ENCODE results near the gene IL16. TPM values are rescaled to one million over a fixed set of nuclear protein-coding genes. Genes with fewer than 3 reads are reported as not detected.

The IL16 gene
- total RNA-seq, 1 experiment from 2014 or later: not detected

GRCh38 chr15:81163961-81164800 is 32.5 kb upstream of the IL16 start:
- Histone ChIP-seq H3K27me3 (replicated peaks) (no peaks in the 10 kb centered on the region), H3K4me1 (replicated peaks) (no peaks in the 10 kb centered on the region), H3K9me3 (replicated peaks) (no peaks in the 10 kb centered on the region), H3K4me3 (no peak overlapping the region), H3K36me3 (no peaks in the 10 kb centered on the region), H3K27ac (no peak overlapping the region)
- peak in 1 of 2 experiments; percentile 5 for DNase-seq (ENCODE audit: low read depth in 1 of 2, low spot score in 2 of 2)

GRCh38 chr15:81165535-81165934 is 31.1 kb upstream of the IL16 start:
- H3K4me3 ChIP-seq: no peak overlapping the region
- no peaks in the 10 kb centered on the region for H3K27me3 ChIP-seq (replicated peaks)
- no peaks in the 10 kb centered on the region for H3K4me1 ChIP-seq (replicated peaks)
- H3K27ac ChIP-seq: no peak overlapping the region
- DNase-seq (ENCODE audit: low read depth in 1 of 2, low spot score in 2 of 2): no peak
- H3K9me3 ChIP-seq (replicated peaks): no peaks in the 10 kb centered on the region
- no peaks in the 10 kb centered on the region for H3K36me3 ChIP-seq

GRCh38 chr15:81166636-81167305 is 29.9 kb upstream of the IL16 start:
- Histone ChIP-seq H3K27me3 (replicated peaks) (no peaks in the 10 kb centered on the region), H3K36me3 (no peaks in the 10 kb centered on the region), H3K4me3 (no peak overlapping the region), H3K4me1 (replicated peaks) (no peaks in the 10 kb centered on the region), H3K9me3 (replicated peaks) (no peaks in the 10 kb centered on the region), H3K27ac (no peak overlapping the region)
- DNase-seq (ENCODE audit: low read depth in 1 of 2, low spot score in 2 of 2): no peak

GRCh38 chr15:81168131-81168526 is 28.6 kb upstream of the IL16 start:
- H3K4me3 ChIP-seq: no peak overlapping the region
- no peak for DNase-seq (ENCODE audit: low read depth in 1 of 2, low spot score in 2 of 2)
- no peaks in the 10 kb centered on the region for H3K4me1 ChIP-seq (replicated peaks)
- no peak overlapping the region for H3K27ac ChIP-seq
- H3K9me3 ChIP-seq (replicated peaks): no peaks in the 10 kb centered on the region
- no peaks in the 10 kb centered on the region for H3K27me3 ChIP-seq (replicated peaks)
- no peaks in the 10 kb centered on the region for H3K36me3 ChIP-seq

GRCh38 chr15:81168644-81169043 is 28.0 kb upstream of the IL16 start:
- Histone ChIP-seq H3K36me3 (no peaks in the 10 kb centered on the region), H3K4me3 (no peak overlapping the region), H3K4me1 (replicated peaks) (no peaks in the 10 kb centered on the region), H3K9me3 (replicated peaks) (no peaks in the 10 kb centered on the region), H3K27ac (no peak overlapping the region), H3K27me3 (replicated peaks) (no peaks in the 10 kb centered on the region)
- no peak for DNase-seq (ENCODE audit: low read depth in 1 of 2, low spot score in 2 of 2)

- Histone ChIP-seq H3K27me3 (replicated peaks) (no peaks in the 10 kb centered on the region), H3K4me3 (no peak overlapping the region), H3K27ac (no peak overlapping the region), H3K9me3 (replicated peaks) (no peaks in the 10 kb centered on the region), H3K4me1 (replicated peaks) (no peaks in the 10 kb centered on the region), H3K36me3 (no peaks in the 10 kb centered on the region)
- no peak for DNase-seq (ENCODE audit: low read depth in 1 of 2, low spot score in 2 of 2)
Measured at GRCh38 chr15:81170511-81170910, 26.2 kb upstream of the IL16 start.

- no peaks in the 10 kb centered on the region for H3K36me3 ChIP-seq
- H3K27ac ChIP-seq: no peak overlapping the region
- H3K4me3 ChIP-seq: no peak overlapping the region
- no peaks in the 10 kb centered on the region for H3K9me3 ChIP-seq (replicated peaks)
- no peaks in the 10 kb centered on the region for H3K4me1 ChIP-seq (replicated peaks)
- DNase-seq (ENCODE audit: low read depth in 1 of 2, low spot score in 2 of 2): no peak
- H3K27me3 ChIP-seq (replicated peaks): no peaks in the 10 kb centered on the region
Measured at GRCh38 chr15:81171286-81171685, 25.4 kb upstream of the IL16 start.

- DNase-seq (ENCODE audit: low read depth in 1 of 2, low spot score in 2 of 2): no peak
- H3K9me3 ChIP-seq (replicated peaks): no peaks in the 10 kb centered on the region
- H3K36me3 ChIP-seq: no peaks in the 10 kb centered on the region
- no peak overlapping the region for H3K27ac ChIP-seq
- no peak overlapping the region for H3K4me3 ChIP-seq
- H3K27me3 ChIP-seq (replicated peaks): no peaks in the 10 kb centered on the region
- H3K4me1 ChIP-seq (replicated peaks): no peaks in the 10 kb centered on the region
Measured at GRCh38 chr15:81174125-81174791, 22.4 kb upstream of the IL16 start.

GRCh38 chr15:81174792-81175327 is 21.8 kb upstream of the IL16 start:
- Histone ChIP-seq H3K9me3 (replicated peaks) (no peaks in the 10 kb centered on the region), H3K27ac (no peak overlapping the region), H3K36me3 (no peaks in the 10 kb centered on the region), H3K4me3 (no peak overlapping the region), H3K4me1 (replicated peaks) (no peaks in the 10 kb centered on the region), H3K27me3 (replicated peaks) (no peaks in the 10 kb centered on the region)
- DNase-seq (ENCODE audit: low read depth in 1 of 2, low spot score in 2 of 2): no peak

- no peak overlapping the region for H3K4me3 ChIP-seq
- no peaks in the 10 kb centered on the region for H3K27me3 ChIP-seq (replicated peaks)
- H3K27ac ChIP-seq: no peak overlapping the region
- no peaks in the 10 kb centered on the region for H3K9me3 ChIP-seq (replicated peaks)
- no peaks in the 10 kb centered on the region for H3K36me3 ChIP-seq
- no peak for DNase-seq (ENCODE audit: low read depth in 1 of 2, low spot score in 2 of 2)
- H3K4me1 ChIP-seq (replicated peaks): no peaks in the 10 kb centered on the region
Measured at GRCh38 chr15:81175496-81175895, 21.2 kb upstream of the IL16 start.

GRCh38 chr15:81176291-81176893 is 20.3 kb upstream of the IL16 start:
- Histone ChIP-seq H3K4me3 (no peak overlapping the region), H3K4me1 (replicated peaks) (no peaks in the 10 kb centered on the region), H3K27me3 (replicated peaks) (no peaks in the 10 kb centered on the region), H3K9me3 (replicated peaks) (no peaks in the 10 kb centered on the region), H3K27ac (no peak overlapping the region), H3K36me3 (no peaks in the 10 kb centered on the region)
- no peak for DNase-seq (ENCODE audit: low read depth in 1 of 2, low spot score in 2 of 2)

- H3K4me3 ChIP-seq: no peak overlapping the region
- H3K9me3 ChIP-seq (replicated peaks): no peaks in the 10 kb centered on the region
- no peaks in the 10 kb centered on the region for H3K27me3 ChIP-seq (replicated peaks)
- no peaks in the 10 kb centered on the region for H3K36me3 ChIP-seq
- no peaks in the 10 kb centered on the region for H3K4me1 ChIP-seq (replicated peaks)
- no peak for DNase-seq (ENCODE audit: low read depth in 1 of 2, low spot score in 2 of 2)
- no peak overlapping the region for H3K27ac ChIP-seq
Measured at GRCh38 chr15:81178365-81178764, 18.3 kb upstream of the IL16 start.

- H3K4me3 ChIP-seq: no peak overlapping the region
- H3K4me1 ChIP-seq (replicated peaks): no peaks in the 10 kb centered on the region
- DNase-seq (ENCODE audit: low read depth in 1 of 2, low spot score in 2 of 2): no peak
- no peaks in the 10 kb centered on the region for H3K27me3 ChIP-seq (replicated peaks)
- no peak overlapping the region for H3K27ac ChIP-seq
- H3K36me3 ChIP-seq: no peaks in the 10 kb centered on the region
- H3K9me3 ChIP-seq (replicated peaks): no peaks in the 10 kb centered on the region
Measured at GRCh38 chr15:81181220-81181619, 15.5 kb upstream of the IL16 start.

All from SJSA1 (cell line).